Measurements from ENCODE around the gene HEBP1. TPM values are rescaled to one million over a fixed set of nuclear protein-coding genes. Genes with fewer than 3 reads are reported as not detected.

The HEBP1 gene
- total RNA-seq, 6 donors from 2014 or later, result 25.1 to 70.9 (median 63.7) TPM

- no peaks in the 10 kb centered on the region for H3K9me3 ChIP-seq
- WGBS, 2 donors, result 78 to 81% methylated on average over 7 of the region's 7 CpGs
- no peak overlapping the region for H3K4me3 ChIP-seq
- no peaks in the 10 kb centered on the region for H3K27me3 ChIP-seq
- no peak for DNase-seq
- no peak for ATAC-seq (ENCODE audit: low FRiP score in 2 of 2)
- peaks cover 0 to 4% (median 0%) of the 10 kb centered on the region in 4 donors for H3K36me3 ChIP-seq
- no peak overlapping the region for H3K27ac ChIP-seq
- H3K4me1 ChIP-seq, result no peaks in the 10 kb centered on the region
- no peak for TF ChIP-seq POLR2AphosphoS5 (IDR thresholded peaks at IDR 0.05)
- no peak for TF ChIP-seq EP300 (IDR thresholded peaks at IDR 0.05)
- no peak for TF ChIP-seq CTCF (IDR thresholded peaks at IDR 0.05)
- TF ChIP-seq POLR2A (IDR thresholded peaks at IDR 0.05), result no peak
These were observed 53.2 kb downstream of the HEBP1 start for GRCh38 chr12:12946686-12947355.

GRCh38 chr12:12945591-12945990, 54.5 kb downstream of the HEBP1 start:
- Histone ChIP-seq H3K27ac (no peak overlapping the region), H3K27me3 (no peaks in the 10 kb centered on the region), H3K4me3 (no peak overlapping the region), H3K4me1 (no peaks in the 10 kb centered on the region), H3K9me3 (no peaks in the 10 kb centered on the region), H3K36me3 (peaks cover 0 to 4% (median 0%) of the 10 kb centered on the region in 4 donors)
- ATAC-seq (ENCODE audit: low FRiP score in 2 of 2) (no peak), DNase-seq (no peak)
- TF ChIP-seq POLR2AphosphoS5 (IDR thresholded peaks at IDR 0.05) (no peak), CTCF (IDR thresholded peaks at IDR 0.05) (no peak), POLR2A (IDR thresholded peaks at IDR 0.05) (no peak), EP300 (IDR thresholded peaks at IDR 0.05) (no peak)

GRCh38 chr12:12943586-12944260, 56.3 kb downstream of the HEBP1 start:
- H3K27ac ChIP-seq, result no peak overlapping the region
- no peaks in the 10 kb centered on the region for H3K9me3 ChIP-seq
- H3K27me3 ChIP-seq, result no peaks in the 10 kb centered on the region
- peak in 1 of 2 donors; percentile 73 for ATAC-seq (ENCODE audit: low FRiP score in 2 of 2)
- no peak for DNase-seq
- no peaks in the 10 kb centered on the region for H3K4me1 ChIP-seq
- 84 to 90% methylated on average over 8 of the region's 8 CpGs for WGBS, 2 donors
- H3K4me3 ChIP-seq, result no peak overlapping the region
- TF ChIP-seq CTCF (IDR thresholded peaks at IDR 0.05) (no peak), POLR2AphosphoS5 (IDR thresholded peaks at IDR 0.05) (no peak), EP300 (IDR thresholded peaks at IDR 0.05) (no peak), POLR2A (IDR thresholded peaks at IDR 0.05) (no peak)
- H3K36me3 ChIP-seq, result no peaks in the 10 kb centered on the region

GRCh38 chr12:12941450-12942350, 58.4 kb downstream of the HEBP1 start:
- 91 to 92% methylated on average over 10 of the region's 10 CpGs for WGBS, 2 donors
- no peaks in the 10 kb centered on the region for H3K27me3 ChIP-seq
- TF ChIP-seq EP300 (IDR thresholded peaks at IDR 0.05) (no peak), POLR2A (IDR thresholded peaks at IDR 0.05) (no peak), POLR2AphosphoS5 (IDR thresholded peaks at IDR 0.05) (no peak), CTCF (IDR thresholded peaks at IDR 0.05) (no peak)
- ATAC-seq (ENCODE audit: low FRiP score in 2 of 2) (no peak), DNase-seq (no peak)
- no peaks in the 10 kb centered on the region for H3K4me1 ChIP-seq
- H3K27ac ChIP-seq, result no peak overlapping the region
- no peaks in the 10 kb centered on the region for H3K36me3 ChIP-seq
- H3K9me3 ChIP-seq, result no peaks in the 10 kb centered on the region
- no peak overlapping the region for H3K4me3 ChIP-seq

All from upper lobe of left lung (tissue), 6 donors.